Fibroblast of the aortic adventitia (primary cell): ENCODE results near the gene DSCAML1. TPM values are rescaled to one million over a fixed set of nuclear protein-coding genes. Genes with fewer than 3 reads are reported as not detected.

Experiments
- DNase-seq: peaks from one replicate; pipeline ENCODE4 v3.0.0-alpha.2; 2010; ENCODE audit warnings: low read depth
- H3K4me3 ChIP-seq: 2 replicates; pipeline ENCODE4 v1.5.1; 2011; ENCODE audit warnings: low read depth, mild to moderate bottlenecking, control low read depth, low read length, moderate library complexity
- CTCF ChIP-seq: IDR thresholded peaks from 2 replicates; pipeline ENCODE4 v1.5.1; 2011; ENCODE audit warnings: mild to moderate bottlenecking, low read length, control low read depth, inconsistent platforms; ENCODE audit not compliant: insufficient read depth
- total RNA-seq: library from RNA; depleted of rRNA; stranded (reverse); fragments of >200 nt; gene quantifications from 2 replicates; pipeline ENCODE4 v1.2.3, GENCODE V29; 2012; ENCODE audit warnings: low replicate concordance

Gene DSCAML1
- total RNA-seq, 1 donor, result not detected

DNA sequence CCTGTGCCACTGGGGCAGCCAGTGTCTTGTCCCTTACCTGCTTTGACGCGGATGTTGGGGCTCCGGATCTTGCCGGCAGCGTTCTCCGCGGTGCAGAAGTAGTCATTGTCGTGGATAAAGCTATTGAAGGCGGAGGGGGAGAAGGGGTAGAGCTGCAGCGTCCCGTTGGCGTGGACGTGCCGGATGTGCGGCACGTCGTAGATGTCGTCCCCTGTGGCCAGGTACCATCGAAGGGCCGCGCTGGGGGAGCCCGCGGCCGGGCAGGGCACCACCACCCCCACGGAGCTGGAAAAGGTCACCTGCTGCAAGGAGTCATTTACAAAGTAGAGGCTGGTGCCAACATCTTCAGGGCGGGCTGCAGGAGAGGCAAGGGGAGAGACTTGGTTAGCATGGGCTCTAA lies 16.6 kb downstream of the DSCAML1 start:
- DNase-seq, result no peak
- H3K4me3 ChIP-seq, result no peak overlapping the region
- no peak for TF ChIP-seq CTCF

- no peak for TF ChIP-seq CTCF
- no peak overlapping the region for H3K4me3 ChIP-seq
- no peak for DNase-seq
Observed at GRCh38 chr11:117774553-117774952, 22.5 kb downstream of the DSCAML1 start.

DNA sequence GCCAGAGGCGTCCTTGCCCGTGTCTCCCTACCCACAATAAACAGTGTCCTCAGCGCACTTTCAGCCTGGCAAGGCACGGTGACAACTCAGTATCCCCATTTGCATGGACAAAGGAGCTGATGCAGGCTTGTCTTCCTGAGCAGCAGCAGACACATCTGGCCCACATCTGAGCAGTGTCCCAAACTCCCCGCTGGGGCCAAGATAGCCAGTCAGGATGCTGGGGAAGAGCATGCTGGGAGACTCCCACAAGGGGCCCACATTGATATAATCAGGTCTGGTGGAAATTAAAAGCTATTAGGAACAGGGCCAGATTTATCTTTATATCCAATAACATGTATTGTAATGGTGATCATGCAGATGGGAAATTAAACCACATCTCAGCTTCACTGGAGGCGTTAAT lies 24.7 kb downstream of the DSCAML1 start:
- no peak for TF ChIP-seq CTCF
- no peak overlapping the region for H3K4me3 ChIP-seq
- DNase-seq, result no peak

GRCh38 chr11:117771841-117772240 lies 25.2 kb downstream of the DSCAML1 start:
- no peak for DNase-seq
- H3K4me3 ChIP-seq, result no peak overlapping the region
- no peak for TF ChIP-seq CTCF

DNA sequence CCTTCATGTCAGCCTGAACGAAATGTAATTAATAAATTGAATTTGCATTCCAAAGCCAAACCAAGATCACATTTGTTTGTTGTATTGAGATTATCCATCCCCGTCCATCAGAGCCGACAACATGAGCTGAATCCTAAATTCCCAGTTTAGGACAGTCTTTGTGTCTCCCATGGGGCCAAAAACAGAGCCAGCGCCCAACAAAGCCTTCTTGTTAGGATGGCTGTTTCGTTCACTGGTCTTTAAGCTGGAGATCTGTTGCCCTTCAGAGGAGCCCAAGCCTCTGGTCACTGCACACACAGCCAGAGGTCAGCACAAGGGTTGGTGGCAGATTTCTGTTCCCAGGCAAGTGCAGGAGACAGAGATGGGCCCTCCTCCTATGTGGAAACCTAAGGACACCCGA lies 25.8 kb downstream of the DSCAML1 start:
- TF ChIP-seq CTCF, result no peak

GRCh38 chr11:117770061-117770460 lies 27.0 kb downstream of the DSCAML1 start:
- no peak overlapping the region for H3K4me3 ChIP-seq
- DNase-seq, result no peak
- no peak for TF ChIP-seq CTCF

More for the DNA sequence above, 25.8 kb downstream of the DSCAML1 start:
- H3K4me3 ChIP-seq, result no peak overlapping the region
- no peak for DNase-seq

GRCh38 chr11:117769533-117769932 lies 27.5 kb downstream of the DSCAML1 start:
- H3K4me3 ChIP-seq, result no peak overlapping the region
- no peak for TF ChIP-seq CTCF
- no peak for DNase-seq
